Measurements from ENCODE around the gene FLACC1.
"Not testable (repeated sequence)": the region's sequence is repeated elsewhere in the genome, so short reads cannot be mapped to it uniquely, and the experiment has no call there.

The FLACC1 gene, protein sequence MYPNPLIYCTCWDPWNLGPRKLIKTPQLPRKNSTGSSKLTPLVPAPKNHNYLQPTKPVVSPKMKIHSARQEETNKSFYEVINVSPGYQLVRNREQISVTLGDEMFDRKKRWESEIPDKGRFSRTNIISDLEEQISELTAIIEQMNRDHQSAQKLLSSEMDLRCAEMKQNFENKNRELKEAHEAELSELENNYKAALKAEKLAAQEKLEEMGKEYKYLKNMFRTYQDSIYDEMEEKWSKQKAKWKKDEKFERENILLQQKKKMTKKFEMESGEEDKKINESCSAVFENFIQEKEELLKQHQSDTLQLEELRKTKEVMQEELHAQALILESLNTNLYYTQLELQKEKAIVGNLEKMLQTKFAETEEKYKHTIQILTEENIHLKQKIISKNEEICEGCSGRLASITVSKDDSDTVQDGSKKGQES

DNA sequence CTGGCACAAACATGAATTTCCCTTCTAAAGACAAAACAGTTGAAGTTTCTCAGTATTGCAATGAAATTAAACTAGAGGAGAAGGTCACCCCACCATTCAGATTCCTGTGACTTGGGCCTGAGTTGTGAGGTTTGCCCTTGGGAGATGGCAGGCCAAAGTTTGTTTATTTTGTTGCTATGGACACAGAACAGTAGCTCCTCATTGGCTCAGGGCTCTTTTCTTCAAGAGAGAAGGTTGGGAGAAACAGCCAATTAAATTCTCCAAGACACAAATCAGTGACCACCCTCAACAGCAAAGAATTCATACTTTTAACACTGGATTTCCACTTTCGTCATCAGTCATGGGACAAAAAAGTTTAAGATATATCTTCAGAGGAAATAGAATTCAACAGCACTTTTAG, at the start of gene FLACC1:
Gene FLACC1, minus strand, starts transcription at position 125 of the 400 bp plus-strand sequence. CDS start 5,941 bp downstream, outside the sequence.
- DNase-seq, result no peak

- peak in 1 of 2 experiments; percentile 41 for DNase-seq
Measured at GRCh38 chr2:201406077-201406662, 49.0 kb upstream of the FLACC1 start.

GRCh38 chr2:201404699-201405280, 47.6 kb upstream of the FLACC1 start:
- no peak for DNase-seq

GRCh38 chr2:201403880-201404279, 46.7 kb upstream of the FLACC1 start:
- no peak for DNase-seq

GRCh38 chr2:201402651-201403562, 45.8 kb upstream of the FLACC1 start:
- DNase-seq, result no peak

- no peak for DNase-seq
Measured at GRCh38 chr2:201401815-201402214, 44.7 kb upstream of the FLACC1 start.

DNA sequence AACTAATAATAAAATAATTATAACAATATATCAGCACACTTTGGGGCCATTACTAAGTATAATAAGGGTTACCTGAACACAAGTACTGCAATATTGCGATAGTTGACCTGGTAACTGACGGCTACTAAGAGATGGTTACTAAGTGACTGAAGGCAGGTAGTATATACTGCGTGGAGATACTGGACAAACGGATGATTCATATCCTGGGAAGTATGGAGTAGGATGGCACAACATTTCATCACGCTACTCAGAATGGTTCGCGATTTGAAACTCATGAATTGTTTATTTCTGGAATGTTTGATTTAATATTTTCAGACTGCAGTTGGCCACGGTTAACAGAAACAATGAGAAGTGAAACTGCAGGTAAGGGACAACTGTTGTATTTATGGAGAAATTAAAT, 39.5 kb upstream of the FLACC1 start:
- DNase-seq, result no peak

GRCh38 chr2:201383136-201383535, 26.0 kb upstream of the FLACC1 start:
- DNase-seq, result no peak

- DNase-seq, result no peak
Measured at GRCh38 chr2:201378496-201379397, 21.6 kb upstream of the FLACC1 start.

GRCh38 chr2:201377218-201377617, 20.1 kb upstream of the FLACC1 start:
- no peak for DNase-seq

GRCh38 chr2:201369775-201370174, 12.6 kb upstream of the FLACC1 start:
- no peak for DNase-seq

DNA sequence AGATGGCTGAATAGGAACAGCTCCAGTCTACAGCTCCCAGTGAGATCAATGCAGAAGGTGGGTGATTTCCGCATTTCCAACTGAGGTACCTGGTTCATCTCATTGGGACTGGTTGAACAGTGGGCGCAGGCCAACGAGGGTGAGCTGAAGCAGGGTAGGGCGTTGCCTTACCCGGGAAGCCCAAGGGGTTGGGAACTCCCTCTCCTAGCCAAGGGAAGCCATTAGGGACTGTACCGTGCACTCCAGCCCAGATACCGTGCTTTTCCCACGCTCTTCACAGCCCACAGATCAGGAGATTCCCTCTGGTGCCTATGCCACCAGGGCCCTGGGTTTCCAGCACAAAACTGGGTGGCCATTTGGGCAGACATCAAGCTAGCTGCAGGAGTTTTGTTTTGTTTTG, 12.2 kb upstream of the FLACC1 start:
- DNase-seq, result not testable (repeated sequence)

GRCh38 chr2:201366146-201366545, 9.0 kb upstream of the FLACC1 start:
- no peak for DNase-seq

- peak; percentile 3 to 15 for DNase-seq
Measured at GRCh38 chr2:201363857-201364560, 6.9 kb upstream of the FLACC1 start.

DNA sequence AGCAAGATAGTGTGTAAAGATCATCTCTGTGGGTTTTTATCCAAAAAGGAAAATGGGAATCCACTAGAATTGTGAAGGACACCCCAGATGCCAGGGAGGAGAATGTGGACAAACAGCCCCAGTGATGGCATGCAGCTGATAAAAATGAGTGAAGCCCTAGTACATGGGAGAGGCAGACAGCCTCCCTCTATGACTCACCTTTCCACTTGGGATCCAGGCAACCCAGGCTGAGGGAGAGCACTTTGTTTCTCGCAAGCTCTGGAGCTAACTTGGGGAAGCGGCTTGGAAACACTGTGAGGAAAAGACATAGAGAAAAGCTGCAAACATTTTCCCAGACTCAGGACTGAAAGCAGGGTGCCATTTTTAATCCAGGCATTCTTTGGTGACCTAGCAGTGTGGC, 5.3 kb upstream of the FLACC1 start:
- no peak for DNase-seq

DNA sequence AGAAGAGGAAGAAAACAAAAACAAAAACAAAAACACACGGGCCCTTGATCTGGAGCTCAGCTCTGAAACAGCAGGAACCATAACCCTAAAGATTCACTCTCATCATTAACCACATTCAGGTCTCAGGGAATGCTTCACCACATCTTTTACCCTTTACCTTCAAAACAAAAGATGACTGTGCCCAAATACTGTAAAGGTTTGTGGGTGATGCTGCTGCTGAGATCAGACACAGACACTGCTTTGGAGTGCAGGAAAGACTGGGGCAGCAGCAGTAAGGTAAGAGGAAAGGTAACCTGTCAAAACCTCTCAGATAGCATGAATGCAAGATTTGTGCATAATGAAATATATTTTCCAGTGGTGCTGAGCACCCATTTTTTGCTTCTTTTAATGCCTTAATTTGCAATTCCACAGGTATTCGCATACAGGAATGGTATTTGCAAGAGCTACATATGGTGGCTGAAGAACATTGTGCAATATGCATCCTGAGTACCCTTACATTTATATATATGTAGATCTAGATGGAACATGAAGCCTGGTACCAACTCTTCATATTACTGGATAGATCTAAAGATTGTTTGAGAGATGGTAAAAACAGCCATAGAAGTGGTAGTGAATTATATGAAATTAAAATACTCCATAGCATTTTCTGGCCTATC, 4.1 kb upstream of the FLACC1 start:
- no peak for DNase-seq

GRCh38 chr2:201360256-201360655, 3.1 kb upstream of the FLACC1 start:
- no peak for DNase-seq

GRCh38 chr2:201358684-201359083, 1.5 kb upstream of the FLACC1 start:
- DNase-seq, result no peak

GRCh38 chr2:201353116-201353515, 4.0 kb downstream of the FLACC1 start:
- DNase-seq, result no peak

DNA sequence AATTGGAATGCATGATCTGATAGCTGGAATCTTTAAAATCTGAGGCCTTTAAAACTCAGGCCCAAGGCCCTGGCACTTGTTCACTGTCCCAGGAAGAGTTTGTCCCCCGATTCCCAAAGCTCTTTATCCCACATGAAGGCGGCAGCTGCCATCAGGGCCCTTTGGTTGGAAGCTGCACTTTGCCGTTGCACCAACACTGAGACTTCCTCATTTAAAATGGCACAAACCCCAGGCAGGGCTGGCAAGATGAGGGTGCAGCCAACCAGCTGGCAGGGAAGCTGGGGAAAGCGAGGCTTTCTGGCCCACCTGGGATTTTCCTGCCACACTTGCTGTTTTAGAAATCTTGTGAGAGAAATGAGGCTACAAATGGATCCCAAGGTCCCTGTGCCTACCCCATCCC, 6.3 kb downstream of the FLACC1 start:
- DNase-seq, result no peak

DNA sequence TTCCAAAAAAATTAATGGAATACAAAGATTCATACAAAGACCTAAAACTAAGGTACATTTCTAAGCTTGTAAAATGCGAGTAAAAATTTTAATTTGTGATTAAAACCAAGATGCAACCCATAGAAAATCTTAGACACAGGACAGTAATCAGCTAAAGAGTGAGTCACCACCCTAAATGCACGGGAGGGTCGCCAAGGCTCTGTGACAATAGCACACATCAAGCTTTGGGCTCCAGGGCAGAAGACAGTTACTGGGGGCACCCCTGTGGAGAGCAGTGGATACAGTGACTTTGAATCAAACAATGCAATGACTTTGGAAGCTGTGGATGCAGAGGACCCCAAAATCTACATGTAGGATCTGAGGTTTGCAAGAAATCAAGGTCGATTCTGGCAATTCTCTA, 7.5 kb downstream of the FLACC1 start:
- DNase-seq, result no peak

Measured in NCI-H1930 (cell line).